Chondrocyte (in vitro differentiated cells): ENCODE measurements around the gene EGR2. TPM values are rescaled to one million over a fixed set of nuclear protein-coding genes. Genes with fewer than 3 reads are reported as not detected.

ENCODE experiments used
- DNase-seq: peaks from one replicate; pipeline ENCODE4 v3.0.0; 2021; ENCODE audit warnings: mixed read lengths, low spot score
- H3K27ac Mint-ChIP-seq: one replicate; pipeline ENCODE4 v1.8.0; 2021; ENCODE audit warnings: mild to moderate bottlenecking, moderate library complexity, mixed read lengths; ENCODE audit not compliant: unreplicated experiment
- H3K27me3 Mint-ChIP-seq: 2 replicates; pipeline ENCODE4 v1.8.0; 2021; ENCODE audit warnings: low read depth, mixed read lengths
- H3K36me3 Mint-ChIP-seq: 2 replicates; pipeline ENCODE4 v1.8.0; 2021; ENCODE audit warnings: low read depth, mixed read lengths
- H3K4me1 Mint-ChIP-seq: 2 replicates; pipeline ENCODE4 v1.8.0; 2021; ENCODE audit warnings: low read depth, mild to moderate bottlenecking, mixed read lengths
- H3K4me3 Mint-ChIP-seq: one replicate; pipeline ENCODE4 v1.8.0; 2021; ENCODE audit warnings: mild to moderate bottlenecking, moderate library complexity, mixed read lengths; ENCODE audit not compliant: unreplicated experiment
- H3K9me3 Mint-ChIP-seq: 2 replicates; pipeline ENCODE4 v1.8.0; 2021; ENCODE audit warnings: low read depth, mixed read lengths
- total RNA-seq: library from RNA; stranded (reverse); gene quantifications from 3 replicates; pipeline ENCODE4 v1.2.1, GENCODE V29; 2021
- TF ChIP-seq, protein P1 (sequence below): fragments of 200-600 bp; sonication (generic); IDR thresholded peaks from 2 replicates; pipeline ENCODE4 v1.5.0; 2021; ENCODE audit warnings: antibody characterized with exemption, mild to moderate bottlenecking, moderate library complexity

Gene EGR2
- total RNA-seq, 1 donor from 2014 or later, result 11.7 TPM

DNA sequence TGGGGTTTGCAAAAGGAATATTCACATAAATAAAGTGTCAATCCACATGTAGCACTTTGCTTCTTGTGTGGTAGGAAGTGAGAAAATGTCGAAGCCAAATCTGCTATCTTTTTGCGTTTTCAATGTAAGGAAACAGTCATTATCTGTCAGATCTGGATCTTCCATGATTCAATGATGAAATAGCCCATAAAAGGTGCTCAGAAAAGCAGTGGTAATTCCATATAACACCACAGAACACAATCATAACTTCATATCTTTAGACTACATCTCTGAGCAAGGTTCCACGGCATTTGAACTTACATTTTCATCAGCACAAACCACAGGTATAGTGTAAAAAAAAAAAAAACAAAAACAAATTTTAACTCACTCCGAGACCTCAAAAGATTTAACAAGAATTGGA, 39.9 kb upstream of the EGR2 start:
- no peaks in the 10 kb centered on the region for H3K36me3 Mint-ChIP-seq
- H3K4me1 Mint-ChIP-seq, result no peaks in the 10 kb centered on the region
- DNase-seq, result no peak
- H3K27ac Mint-ChIP-seq, result no peak overlapping the region
- H3K27me3 Mint-ChIP-seq, result peaks cover 4% of the 10 kb centered on the region
- H3K9me3 Mint-ChIP-seq, result no peaks in the 10 kb centered on the region
- H3K4me3 Mint-ChIP-seq, result no peak overlapping the region
- TF ChIP-seq, protein P1, sequence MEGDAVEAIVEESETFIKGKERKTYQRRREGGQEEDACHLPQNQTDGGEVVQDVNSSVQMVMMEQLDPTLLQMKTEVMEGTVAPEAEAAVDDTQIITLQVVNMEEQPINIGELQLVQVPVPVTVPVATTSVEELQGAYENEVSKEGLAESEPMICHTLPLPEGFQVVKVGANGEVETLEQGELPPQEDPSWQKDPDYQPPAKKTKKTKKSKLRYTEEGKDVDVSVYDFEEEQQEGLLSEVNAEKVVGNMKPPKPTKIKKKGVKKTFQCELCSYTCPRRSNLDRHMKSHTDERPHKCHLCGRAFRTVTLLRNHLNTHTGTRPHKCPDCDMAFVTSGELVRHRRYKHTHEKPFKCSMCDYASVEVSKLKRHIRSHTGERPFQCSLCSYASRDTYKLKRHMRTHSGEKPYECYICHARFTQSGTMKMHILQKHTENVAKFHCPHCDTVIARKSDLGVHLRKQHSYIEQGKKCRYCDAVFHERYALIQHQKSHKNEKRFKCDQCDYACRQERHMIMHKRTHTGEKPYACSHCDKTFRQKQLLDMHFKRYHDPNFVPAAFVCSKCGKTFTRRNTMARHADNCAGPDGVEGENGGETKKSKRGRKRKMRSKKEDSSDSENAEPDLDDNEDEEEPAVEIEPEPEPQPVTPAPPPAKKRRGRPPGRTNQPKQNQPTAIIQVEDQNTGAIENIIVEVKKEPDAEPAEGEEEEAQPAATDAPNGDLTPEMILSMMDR, result no peak

DNA sequence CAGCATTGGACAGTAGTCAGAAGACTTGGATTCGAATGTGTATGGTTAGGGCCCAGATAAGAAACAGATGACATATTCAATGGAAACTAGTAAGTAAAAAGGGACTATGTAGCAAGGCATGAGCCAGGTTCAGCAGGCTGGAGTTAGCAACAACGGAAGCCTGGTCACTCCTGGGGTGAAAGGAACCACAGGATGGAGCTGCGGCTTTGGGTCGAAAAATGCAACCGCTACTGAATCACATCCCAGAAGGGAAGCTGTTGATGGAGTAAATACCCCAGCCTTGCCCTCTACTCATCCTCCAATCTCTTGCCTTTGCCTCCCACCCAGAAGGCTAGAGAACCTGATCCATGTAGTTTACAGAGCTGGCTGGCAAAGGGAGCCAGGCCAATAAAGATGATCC, 37.5 kb upstream of the EGR2 start:
- Mint-ChIP-seq H3K27me3 (peaks cover 8% of the 10 kb centered on the region), H3K9me3 (no peaks in the 10 kb centered on the region), H3K27ac (no peak overlapping the region), H3K4me3 (no peak overlapping the region), H3K4me1 (no peaks in the 10 kb centered on the region), H3K36me3 (no peaks in the 10 kb centered on the region)
- TF ChIP-seq, protein P1, result no peak
- DNase-seq, result no peak

DNA sequence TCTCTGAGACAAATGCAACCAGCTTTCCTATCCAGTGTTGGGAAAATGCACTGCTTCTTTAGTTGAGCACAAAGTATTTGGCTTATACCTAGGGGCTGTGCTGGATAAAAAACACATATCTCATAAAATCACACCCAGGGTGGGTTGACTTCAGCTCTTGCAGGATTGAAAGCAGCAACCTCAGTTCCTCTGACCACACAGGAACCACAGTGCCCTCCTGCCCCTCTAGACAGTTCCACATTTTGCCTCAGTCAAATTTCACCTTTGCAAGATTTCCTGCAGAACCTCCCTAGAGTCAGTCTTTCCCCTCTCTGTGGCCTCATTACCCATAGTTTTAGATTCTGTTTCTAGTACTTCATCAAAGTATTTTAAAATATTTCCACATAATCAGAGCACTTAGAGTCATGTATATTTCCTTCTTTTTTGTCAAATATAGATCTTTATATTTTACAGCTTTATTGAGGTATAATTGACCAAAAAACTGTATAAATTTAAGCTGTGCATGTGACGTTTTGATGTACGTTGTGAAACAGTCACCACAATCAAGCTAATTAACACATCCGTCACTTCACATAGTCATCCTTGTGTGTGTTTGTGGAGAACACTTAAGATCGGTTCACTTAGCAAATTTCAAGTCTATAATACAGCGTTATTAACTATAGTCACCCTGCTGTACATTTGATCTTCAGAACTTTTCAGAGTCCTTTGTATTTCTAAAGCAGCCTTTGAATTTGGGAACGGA, 37.0 kb upstream of the EGR2 start:
- TF ChIP-seq, protein P1, result no peak
- Mint-ChIP-seq H3K4me3 (no peak overlapping the region), H3K36me3 (no peaks in the 10 kb centered on the region), H3K4me1 (no peaks in the 10 kb centered on the region), H3K9me3 (peaks cover 6% of the 10 kb centered on the region), H3K27me3 (peaks cover 8% of the 10 kb centered on the region), H3K27ac (no peak overlapping the region)
- DNase-seq, result no peak

DNA sequence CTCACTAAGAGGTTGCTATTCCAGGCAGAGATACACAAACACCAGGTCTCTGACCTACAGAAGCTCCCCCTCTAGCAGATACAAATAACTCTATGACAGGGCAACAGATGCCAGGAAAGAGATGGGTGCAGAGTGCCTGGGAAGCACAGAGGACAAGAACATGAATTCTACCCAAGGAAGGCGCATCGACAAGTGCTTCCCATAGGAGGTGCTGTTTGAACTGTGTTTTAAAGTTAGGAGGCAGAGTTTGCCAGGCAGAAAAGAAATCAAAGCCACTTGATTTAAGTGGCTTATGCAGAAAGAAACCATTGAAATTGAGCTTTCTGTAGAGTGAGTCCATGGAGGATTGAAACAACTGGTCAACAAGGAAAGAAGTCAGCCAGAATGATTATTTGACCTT, 35.3 kb upstream of the EGR2 start:
- DNase-seq, result no peak
- TF ChIP-seq, protein P1, result peak; percentile 53
- peaks cover 21% of the 10 kb centered on the region for H3K9me3 Mint-ChIP-seq
- H3K36me3 Mint-ChIP-seq, result no peaks in the 10 kb centered on the region
- peaks cover 8% of the 10 kb centered on the region for H3K27me3 Mint-ChIP-seq
- no peak overlapping the region for H3K27ac Mint-ChIP-seq
- no peak overlapping the region for H3K4me3 Mint-ChIP-seq
- H3K4me1 Mint-ChIP-seq, result no peaks in the 10 kb centered on the region

DNA sequence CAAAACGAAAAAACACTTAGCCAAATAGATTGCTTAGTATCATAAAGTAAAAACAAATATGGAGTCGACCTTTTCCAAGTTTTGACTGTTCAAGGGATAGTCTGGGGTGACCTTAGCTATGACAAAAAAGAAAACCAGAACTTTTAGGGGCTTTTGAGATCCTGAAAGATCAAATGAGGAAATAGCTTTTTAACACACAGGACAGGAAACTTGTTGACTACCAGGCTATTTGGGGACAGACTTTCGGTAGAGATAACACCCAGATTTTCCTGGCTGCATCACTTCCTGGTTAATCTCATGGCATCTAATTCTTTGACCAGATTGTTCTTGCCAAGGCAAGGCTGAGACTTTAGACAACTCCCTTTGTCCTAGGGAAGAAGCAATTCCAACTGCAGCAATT, 34.5 kb upstream of the EGR2 start:
- Mint-ChIP-seq H3K4me1 (no peaks in the 10 kb centered on the region), H3K9me3 (peaks cover 22% of the 10 kb centered on the region), H3K27ac (no peak overlapping the region), H3K27me3 (peaks cover 8% of the 10 kb centered on the region), H3K4me3 (no peak overlapping the region), H3K36me3 (no peaks in the 10 kb centered on the region)
- no peak for DNase-seq
- TF ChIP-seq, protein P1, result no peak
